HepG2 (cell line): ENCODE measurements around the gene GRIP1. TPM values are rescaled to one million over a fixed set of nuclear protein-coding genes. Genes with fewer than 3 reads are reported as not detected.
A peak's percentile ranks its signal among the peaks of the same experiment; 100 is the strongest.

Experiments used
- ATM ChIP-seq: fragments of 450-650 bp; IDR thresholded peaks from 2 replicates; pipeline ENCODE4 v1.7.1; 2017; ENCODE audit warnings: mild to moderate bottlenecking, borderline replicate concordance
- ESRRA ChIP-seq: sonication (generic); formaldehyde crosslinking; IDR thresholded peaks from 2 replicates; pipeline ENCODE4 v1.5.1; 2020; ENCODE audit warnings: mild to moderate bottlenecking, low read depth, missing genetic modification reagents
- HES4 ChIP-seq: sonication (generic); formaldehyde crosslinking; IDR thresholded peaks from 2 replicates; pipeline ENCODE4 v1.9.0; 2021; ENCODE audit warnings: mild to moderate bottlenecking, missing genetic modification reagents, borderline replicate concordance
- KDM5A ChIP-seq: fragments of 200-600 bp; sonication (generic); IDR thresholded peaks from 2 replicates; pipeline ENCODE4 v1.7.0; 2018; ENCODE audit warnings: antibody characterized with exemption, mild to moderate bottlenecking, low read length, borderline replicate concordance
- KLF6 ChIP-seq: IDR thresholded peaks from 2 replicates; pipeline ENCODE4 v1.8.0; 2016; ENCODE audit warnings: missing biosample characterization, missing genetic modification reagents
- NR0B2 ChIP-seq: sonication (generic); formaldehyde crosslinking; IDR thresholded peaks from 2 replicates; pipeline ENCODE4 v1.4.0; 2020; ENCODE audit warnings: mild to moderate bottlenecking, missing genetic modification reagents
- PITX1 ChIP-seq: sonication (generic); formaldehyde crosslinking; IDR thresholded peaks from 2 replicates; pipeline ENCODE4 v1.5.1; 2020; ENCODE audit warnings: mild to moderate bottlenecking, missing genetic modification reagents
- PRPF4 ChIP-seq: fragments of 200-400 bp; formaldehyde crosslinking; IDR thresholded peaks from 2 replicates; pipeline ENCODE4 v1.6.1; 2016; ENCODE audit warnings: low read length, low read depth; ENCODE audit not compliant: poor library complexity, severe bottlenecking
- SAP130 ChIP-seq: IDR thresholded peaks from 2 replicates; pipeline ENCODE4 v1.6.1; 2016; ENCODE audit warnings: low read depth
- SNAPC4 ChIP-seq: sonication (generic); formaldehyde crosslinking; IDR thresholded peaks from 2 replicates; pipeline ENCODE4 v1.4.0; 2020; ENCODE audit warnings: mild to moderate bottlenecking, missing genetic modification reagents
- ZNF12 ChIP-seq: sonication (generic); formaldehyde crosslinking; IDR thresholded peaks from 2 replicates; pipeline ENCODE4 v1.5.0; 2020; ENCODE audit warnings: missing genetic modification reagents
- ZNF343 ChIP-seq: sonication (generic); formaldehyde crosslinking; IDR thresholded peaks from 2 replicates; pipeline ENCODE4 v1.4.0; 2020; ENCODE audit warnings: mild to moderate bottlenecking, missing genetic modification reagents
- ZNF430 ChIP-seq: sonication (generic); formaldehyde crosslinking; IDR thresholded peaks from 2 replicates; pipeline ENCODE4 v1.9.0; 2021; ENCODE audit warnings: mild to moderate bottlenecking, missing genetic modification reagents
- ZNF773 ChIP-seq: sonication (generic); formaldehyde crosslinking; IDR thresholded peaks from 2 replicates; pipeline ENCODE4 v1.4.0; 2020; ENCODE audit warnings: missing genetic modification reagents, borderline replicate concordance
- polyA plus RNA-seq, 8 experiments: library from polyadenylated mRNA; depleted of rRNA in 3 of 8; stranded (reverse) in 7 of 8; unstranded in 1 of 8; fragments of >200 nt; fragmentation: Illumina TruSeq in 4 of 8; extraction: Trizol in 4 of 8; gene quantifications; 2 replicates each; pipeline versions ENCODE4 v1.2.1 to v1.2.3, GENCODE V29; 2011 to 2016; ENCODE audit warnings: low read depth in 4 of 8, missing spikeins in 1 of 8, mixed read lengths in 1 of 8; ENCODE audit not compliant: insufficient read depth in 1 of 8
- total RNA-seq, 5 experiments: library from RNA; depleted of rRNA; stranded (reverse); fragments of >200 nt; fragmentation: Illumina TruSeq; extraction: Trizol; gene quantifications; 2 replicates each; pipeline ENCODE4 v1.2.3, GENCODE V29; 2016; ENCODE audit warnings: low read depth in 1 of 5
- TF ChIP-seq, protein P1 (sequence below): sonication (generic); formaldehyde crosslinking; conservative IDR thresholded peaks from 2 replicates; pipeline ENCODE4 v1.8.0; 2022; ENCODE audit warnings: low read depth, missing genetic modification reagents
- TF ChIP-seq, protein P2 (sequence below): sonication (generic); formaldehyde crosslinking; conservative IDR thresholded peaks from 2 replicates; pipeline ENCODE4 v1.4.0; 2020; ENCODE audit warnings: missing genetic modification reagents
- TF ChIP-seq, protein P3 (sequence below): sonication (generic); formaldehyde crosslinking; IDR thresholded peaks from 2 replicates; pipeline ENCODE4 v1.5.0; 2020; ENCODE audit warnings: mild to moderate bottlenecking, missing genetic modification reagents

GRIP1 gene
- total and polyA plus RNA-seq, 2 of the 13 experiments (the other 11 are each of a cell fraction or from before 2014, with no cell fraction given), result not detected

- TF ChIP-seq, protein P1, sequence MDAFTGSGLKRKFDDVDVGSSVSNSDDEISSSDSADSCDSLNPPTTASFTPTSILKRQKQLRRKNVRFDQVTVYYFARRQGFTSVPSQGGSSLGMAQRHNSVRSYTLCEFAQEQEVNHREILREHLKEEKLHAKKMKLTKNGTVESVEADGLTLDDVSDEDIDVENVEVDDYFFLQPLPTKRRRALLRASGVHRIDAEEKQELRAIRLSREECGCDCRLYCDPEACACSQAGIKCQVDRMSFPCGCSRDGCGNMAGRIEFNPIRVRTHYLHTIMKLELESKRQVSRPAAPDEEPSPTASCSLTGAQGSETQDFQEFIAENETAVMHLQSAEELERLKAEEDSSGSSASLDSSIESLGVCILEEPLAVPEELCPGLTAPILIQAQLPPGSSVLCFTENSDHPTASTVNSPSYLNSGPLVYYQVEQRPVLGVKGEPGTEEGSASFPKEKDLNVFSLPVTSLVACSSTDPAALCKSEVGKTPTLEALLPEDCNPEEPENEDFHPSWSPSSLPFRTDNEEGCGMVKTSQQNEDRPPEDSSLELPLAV (CRISPR knock-in tag), result no peak
- TF ChIP-seq KDM5A (no peak), ZNF343 (CRISPR knock-in tag) (no peak), SNAPC4 (CRISPR knock-in tag) (no peak), HES4 (no peak), KLF6 (peak; percentile 65; the same call in 1 of the 2 replicates), NR0B2 (CRISPR knock-in tag) (0 out of 2 replicates have a peak, but pooled peaks have one; percentile 48), ESRRA (no peak), ZNF12 (CRISPR knock-in tag) (peak; percentile 33; the same call in 1 of the 2 replicates), ZNF430 (CRISPR knock-in tag) (peak; percentile 82), ZNF773 (CRISPR knock-in tag) (no peak), SAP130 (CRISPR knock-in tag) (peak; percentile 85), PRPF4 (no peak), ATM (no peak), PITX1 (CRISPR knock-in tag) (no peak)
- TF ChIP-seq, protein P2, sequence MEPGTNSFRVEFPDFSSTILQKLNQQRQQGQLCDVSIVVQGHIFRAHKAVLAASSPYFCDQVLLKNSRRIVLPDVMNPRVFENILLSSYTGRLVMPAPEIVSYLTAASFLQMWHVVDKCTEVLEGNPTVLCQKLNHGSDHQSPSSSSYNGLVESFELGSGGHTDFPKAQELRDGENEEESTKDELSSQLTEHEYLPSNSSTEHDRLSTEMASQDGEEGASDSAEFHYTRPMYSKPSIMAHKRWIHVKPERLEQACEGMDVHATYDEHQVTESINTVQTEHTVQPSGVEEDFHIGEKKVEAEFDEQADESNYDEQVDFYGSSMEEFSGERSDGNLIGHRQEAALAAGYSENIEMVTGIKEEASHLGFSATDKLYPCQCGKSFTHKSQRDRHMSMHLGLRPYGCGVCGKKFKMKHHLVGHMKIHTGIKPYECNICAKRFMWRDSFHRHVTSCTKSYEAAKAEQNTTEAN, result 0 out of 2 replicates have a peak, but pooled peaks have one; percentile 40
- TF ChIP-seq, protein P3, sequence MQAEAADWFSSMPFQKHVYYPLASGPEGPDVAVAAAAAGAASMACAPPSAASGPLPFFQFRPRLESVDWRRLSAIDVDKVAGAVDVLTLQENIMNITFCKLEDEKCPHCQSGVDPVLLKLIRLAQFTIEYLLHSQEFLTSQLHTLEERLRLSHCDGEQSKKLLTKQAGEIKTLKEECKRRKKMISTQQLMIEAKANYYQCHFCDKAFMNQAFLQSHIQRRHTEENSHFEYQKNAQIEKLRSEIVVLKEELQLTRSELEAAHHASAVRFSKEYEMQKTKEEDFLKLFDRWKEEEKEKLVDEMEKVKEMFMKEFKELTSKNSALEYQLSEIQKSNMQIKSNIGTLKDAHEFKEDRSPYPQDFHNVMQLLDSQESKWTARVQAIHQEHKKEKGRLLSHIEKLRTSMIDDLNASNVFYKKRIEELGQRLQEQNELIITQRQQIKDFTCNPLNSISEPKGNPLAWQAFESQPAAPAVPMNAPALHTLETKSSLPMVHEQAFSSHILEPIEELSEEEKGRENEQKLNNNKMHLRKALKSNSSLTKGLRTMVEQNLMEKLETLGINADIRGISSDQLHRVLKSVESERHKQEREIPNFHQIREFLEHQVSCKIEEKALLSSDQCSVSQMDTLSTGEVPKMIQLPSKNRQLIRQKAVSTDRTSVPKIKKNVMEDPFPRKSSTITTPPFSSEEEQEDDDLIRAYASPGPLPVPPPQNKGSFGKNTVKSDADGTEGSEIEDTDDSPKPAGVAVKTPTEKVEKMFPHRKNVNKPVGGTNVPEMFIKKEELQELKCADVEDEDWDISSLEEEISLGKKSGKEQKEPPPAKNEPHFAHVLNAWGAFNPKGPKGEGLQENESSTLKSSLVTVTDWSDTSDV (CRISPR knock-in tag), result no peak
Measured at GRCh38 chr12:66301944-66302826, 376.7 kb downstream of the GRIP1 start, which contains the start of gene HELB (continued).
